ENCODE measurements around the gene CYP2E1. TPM values are rescaled to one million over a fixed set of nuclear protein-coding genes. Genes with fewer than 3 reads are reported as not detected.
"Not testable (repeated sequence)": the region's sequence is repeated elsewhere in the genome, so short reads cannot be mapped to it uniquely, and the experiment has no call there.

CYP2E1 gene
- total RNA-seq, 1 donor from 2014 or later: 0.86 TPM

GRCh38 chr10:133537546-133538545 is 10.7 kb downstream of the CYP2E1 start:
- Histone ChIP-seq H3K9me3 (no peaks in the 10 kb centered on the region), H3K4me1 (no peaks in the 10 kb centered on the region), H3K36me3 (no peaks in the 10 kb centered on the region), H3K4me3 (no peak overlapping the region), H3K27me3 (ENCODE audit: low read depth) (peaks cover 4% of the 10 kb centered on the region), H3K27ac (no peak overlapping the region)
- intact Hi-C loops (cut with DNase I): no loop called here
- DNase-seq (no peak), ATAC-seq (no peak)
- TF ChIP-seq, protein P1, sequence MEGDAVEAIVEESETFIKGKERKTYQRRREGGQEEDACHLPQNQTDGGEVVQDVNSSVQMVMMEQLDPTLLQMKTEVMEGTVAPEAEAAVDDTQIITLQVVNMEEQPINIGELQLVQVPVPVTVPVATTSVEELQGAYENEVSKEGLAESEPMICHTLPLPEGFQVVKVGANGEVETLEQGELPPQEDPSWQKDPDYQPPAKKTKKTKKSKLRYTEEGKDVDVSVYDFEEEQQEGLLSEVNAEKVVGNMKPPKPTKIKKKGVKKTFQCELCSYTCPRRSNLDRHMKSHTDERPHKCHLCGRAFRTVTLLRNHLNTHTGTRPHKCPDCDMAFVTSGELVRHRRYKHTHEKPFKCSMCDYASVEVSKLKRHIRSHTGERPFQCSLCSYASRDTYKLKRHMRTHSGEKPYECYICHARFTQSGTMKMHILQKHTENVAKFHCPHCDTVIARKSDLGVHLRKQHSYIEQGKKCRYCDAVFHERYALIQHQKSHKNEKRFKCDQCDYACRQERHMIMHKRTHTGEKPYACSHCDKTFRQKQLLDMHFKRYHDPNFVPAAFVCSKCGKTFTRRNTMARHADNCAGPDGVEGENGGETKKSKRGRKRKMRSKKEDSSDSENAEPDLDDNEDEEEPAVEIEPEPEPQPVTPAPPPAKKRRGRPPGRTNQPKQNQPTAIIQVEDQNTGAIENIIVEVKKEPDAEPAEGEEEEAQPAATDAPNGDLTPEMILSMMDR (IDR thresholded peaks at IDR 0.05): no peak

DNA sequence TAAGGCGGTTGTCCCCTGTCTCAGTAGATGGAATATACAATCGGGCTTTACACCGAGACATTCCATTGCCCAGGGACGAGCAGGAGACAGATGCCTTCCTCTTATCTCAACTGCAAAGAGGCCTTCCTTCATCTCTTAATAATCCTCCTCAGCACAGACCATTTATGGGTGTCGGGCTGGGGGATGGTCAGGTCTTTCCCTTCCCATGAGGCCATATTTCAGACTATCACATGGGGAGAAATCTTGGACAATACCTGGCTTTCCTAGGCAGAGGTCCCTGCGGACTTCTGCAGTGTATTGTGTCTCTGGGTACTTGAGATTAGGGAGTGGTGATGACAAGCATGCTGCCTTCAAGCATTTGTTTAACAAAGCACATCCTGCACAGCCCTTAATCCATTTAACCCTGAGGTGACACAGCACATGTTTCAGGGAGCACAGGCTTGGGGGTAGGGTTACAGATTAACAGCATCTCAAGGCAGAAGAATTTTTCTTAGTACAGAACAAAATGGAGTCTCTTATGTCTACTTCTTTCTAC is 14.3 kb downstream of the CYP2E1 start:
- DNase-seq; H3K9me3 ChIP-seq; H3K4me1 ChIP-seq; H3K36me3 ChIP-seq; ATAC-seq; H3K4me3 ChIP-seq; H3K27ac ChIP-seq; H3K27me3 ChIP-seq (ENCODE audit: low read depth); intact Hi-C loops (cut with DNase I): not testable (repeated sequence)

DNA sequence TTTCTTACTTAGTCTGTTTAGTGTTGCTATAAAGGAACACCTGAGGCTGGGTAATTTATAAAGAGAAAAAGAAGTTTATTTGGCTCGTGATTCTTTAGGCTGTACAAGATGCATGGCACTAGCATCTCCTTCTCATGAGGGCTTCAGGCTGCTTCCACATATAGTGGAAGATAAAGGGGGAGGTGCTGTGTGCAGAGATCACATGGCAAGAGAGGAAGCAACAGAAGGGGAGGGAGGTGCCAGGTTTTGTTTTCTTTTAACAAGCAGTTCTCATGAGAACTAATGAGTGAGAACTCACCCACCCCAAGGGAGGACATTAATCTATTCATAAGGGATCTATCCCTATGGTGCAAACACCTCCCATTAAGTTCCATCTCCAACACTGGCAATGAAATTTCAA is 17.3 kb downstream of the CYP2E1 start:
- Histone ChIP-seq H3K27me3 (ENCODE audit: low read depth) (peaks cover 11% of the 10 kb centered on the region), H3K27ac (no peak overlapping the region), H3K4me1 (no peaks in the 10 kb centered on the region), H3K36me3 (no peaks in the 10 kb centered on the region), H3K4me3 (no peak overlapping the region), H3K9me3 (peaks cover 10% of the 10 kb centered on the region)
- no peak for ATAC-seq
- TF ChIP-seq, protein P1 (IDR thresholded peaks at IDR 0.05): no peak
- intact Hi-C loops (cut with DNase I): no loop called here
- no peak for DNase-seq

DNA sequence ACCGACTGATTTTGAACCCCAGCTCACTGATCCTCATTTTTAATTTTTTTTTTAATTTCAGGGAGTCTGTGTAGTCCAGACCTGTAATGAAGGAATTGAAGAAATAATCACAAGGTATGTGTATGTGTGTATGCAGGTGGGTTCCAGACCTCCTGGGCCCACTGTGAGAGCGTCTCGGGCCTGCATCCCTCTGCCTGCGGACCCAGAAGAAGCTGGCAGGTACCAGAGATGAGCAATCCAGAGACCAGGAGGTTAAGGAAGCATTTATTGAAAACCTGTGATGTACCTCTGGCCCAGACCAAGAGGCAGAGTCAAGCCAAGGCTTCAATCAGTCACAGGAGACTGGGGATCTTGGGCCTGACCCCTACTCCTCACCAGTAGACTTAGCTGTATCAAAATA is 27.4 kb downstream of the CYP2E1 start:
- H3K4me1 ChIP-seq: no peaks in the 10 kb centered on the region
- ATAC-seq (no peak), DNase-seq (no peak)
- no peak overlapping the region for H3K4me3 ChIP-seq
- no peaks in the 10 kb centered on the region for H3K9me3 ChIP-seq
- intact Hi-C loops (cut with DNase I): no loop called here
- H3K27ac ChIP-seq: no peak overlapping the region
- no peaks in the 10 kb centered on the region for H3K36me3 ChIP-seq
- TF ChIP-seq, protein P1 (IDR thresholded peaks at IDR 0.05): no peak
- H3K27me3 ChIP-seq (ENCODE audit: low read depth): no peaks in the 10 kb centered on the region

GRCh38 chr10:133555521-133555920 is 28.4 kb downstream of the CYP2E1 start:
- no peak for ATAC-seq
- intact Hi-C loops (cut with DNase I): no loop called here
- no peak for DNase-seq

More at GRCh38 chr10:133555521-133555920, 28.4 kb downstream of the CYP2E1 start:
- H3K27ac ChIP-seq: no peak overlapping the region
- H3K4me3 ChIP-seq: no peak overlapping the region
- H3K4me1 ChIP-seq: no peaks in the 10 kb centered on the region
- H3K9me3 ChIP-seq: no peaks in the 10 kb centered on the region
- H3K27me3 ChIP-seq (ENCODE audit: low read depth): no peaks in the 10 kb centered on the region
- TF ChIP-seq, protein P1 (IDR thresholded peaks at IDR 0.05): no peak
- no peaks in the 10 kb centered on the region for H3K36me3 ChIP-seq
